HG03095 (cell line): ENCODE measurements around the gene ETNPPL.

Experiments used
- ATAC-seq: cut with Tn5 transposase; IDR thresholded peaks from one replicate; pipeline ENCODE4 v1.9.1; 2021; ENCODE audit warnings: moderate library complexity; ENCODE audit not compliant: unreplicated experiment

ETNPPL gene

GRCh38 chr4:108762559-108763225 is at the start of gene ETNPPL:
ETNPPL (minus strand) TSS chr4:108763053; CDS start chr4:108762898, 155 bp downstream.
- ATAC-seq: no peak

- ATAC-seq: no peak
Measured at GRCh38 chr4:108811486-108811885, 48.6 kb upstream of the ETNPPL start.

GRCh38 chr4:108810087-108810486 is 47.2 kb upstream of the ETNPPL start:
- ATAC-seq: no peak

GRCh38 chr4:108804648-108805273 is 41.9 kb upstream of the ETNPPL start:
- ATAC-seq: no peak

- no peak for ATAC-seq
Measured at GRCh38 chr4:108799306-108799705, 36.5 kb upstream of the ETNPPL start.

- ATAC-seq: no peak
Measured at GRCh38 chr4:108796173-108796572, 33.3 kb upstream of the ETNPPL start.

GRCh38 chr4:108795733-108796132 is 32.9 kb upstream of the ETNPPL start:
- ATAC-seq: no peak

GRCh38 chr4:108794136-108794535 is 31.3 kb upstream of the ETNPPL start:
- ATAC-seq: no peak

- no peak for ATAC-seq
Measured at GRCh38 chr4:108793415-108793814, 30.6 kb upstream of the ETNPPL start.

GRCh38 chr4:108788731-108789130 is 25.9 kb upstream of the ETNPPL start:
- ATAC-seq: no peak

- no peak for ATAC-seq
Measured at GRCh38 chr4:108787724-108788123, 24.9 kb upstream of the ETNPPL start.

GRCh38 chr4:108787106-108787505 is 24.3 kb upstream of the ETNPPL start:
- no peak for ATAC-seq

- no peak for ATAC-seq
Measured at GRCh38 chr4:108786351-108786750, 23.5 kb upstream of the ETNPPL start.

GRCh38 chr4:108783665-108784463 is 21.0 kb upstream of the ETNPPL start:
- ATAC-seq: no peak

- no peak for ATAC-seq
Measured at GRCh38 chr4:108779958-108780357, 17.1 kb upstream of the ETNPPL start.

GRCh38 chr4:108777388-108777787 is 14.5 kb upstream of the ETNPPL start:
- ATAC-seq: no peak

- no peak for ATAC-seq
Measured at GRCh38 chr4:108775921-108776320, 13.1 kb upstream of the ETNPPL start.

- ATAC-seq: no peak
Measured at GRCh38 chr4:108774809-108775530, 12.1 kb upstream of the ETNPPL start.

GRCh38 chr4:108772402-108772801 is 9.5 kb upstream of the ETNPPL start:
- no peak for ATAC-seq

GRCh38 chr4:108766058-108766457 is 3.2 kb upstream of the ETNPPL start:
- ATAC-seq: no peak

- ATAC-seq: no peak
Measured at GRCh38 chr4:108763986-108764385, 1.1 kb upstream of the ETNPPL start.
